Forelimb muscle (tissue), 1 donor: ENCODE results near the gene ACVR1B. TPM values are rescaled to one million over a fixed set of nuclear protein-coding genes. Genes with fewer than 3 reads are reported as not detected.

Source experiments
- DNase-seq: peaks from one replicate; pipeline ENCODE4 v3.0.0-alpha.2; 2013; ENCODE audit warnings: low read depth
- polyA plus RNA-seq: library from polyadenylated mRNA; unstranded; fragments of 120-200 nt; gene quantifications from one replicate; pipeline ENCODE4 v1.2.1, GENCODE V29; 2013; ENCODE audit not compliant: insufficient read length

Gene ACVR1B
- polyA plus RNA-seq, 1 donor = 12.3 TPM

DNA sequence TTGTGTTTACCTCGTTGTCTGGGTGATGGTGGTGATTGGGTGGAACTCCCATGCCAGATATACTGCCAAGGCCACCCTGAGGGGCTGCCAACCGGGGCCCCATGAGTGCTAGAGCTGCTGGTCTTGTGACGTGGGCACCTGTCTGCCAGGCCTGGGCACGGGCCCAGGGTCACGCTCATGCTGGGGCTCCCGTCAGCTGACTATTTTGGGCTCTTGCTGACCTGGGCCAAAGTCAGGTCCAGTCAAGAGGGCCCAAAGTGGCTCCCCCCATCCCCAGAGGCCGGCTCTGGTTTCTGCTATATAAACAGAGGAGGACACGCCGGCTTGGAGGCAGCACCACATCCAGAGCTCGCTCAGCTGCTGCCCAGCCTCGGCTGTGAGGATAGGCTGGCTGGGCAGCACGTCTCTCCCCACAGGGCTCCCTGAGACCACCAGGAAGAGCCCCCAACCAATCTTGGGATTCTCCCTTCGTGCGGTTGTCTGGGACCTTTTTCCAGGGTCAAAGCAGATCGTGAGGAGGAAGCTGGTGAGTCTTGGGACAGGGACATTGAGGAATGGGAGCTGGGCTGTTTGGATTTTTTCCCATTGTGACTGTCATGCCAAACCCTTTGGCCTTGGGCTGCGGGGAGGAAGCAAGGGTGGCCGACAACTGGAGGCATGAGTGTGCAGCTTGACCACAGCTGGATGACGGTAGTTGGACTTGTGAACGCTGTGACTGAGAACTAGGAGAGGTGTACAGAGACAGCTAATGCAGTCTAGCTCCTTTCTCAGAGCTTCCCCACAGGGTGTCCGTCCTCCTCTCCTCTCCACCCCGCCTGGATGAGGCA lies 92.1 kb downstream of the ACVR1B start:
- DNase-seq = no peak

DNA sequence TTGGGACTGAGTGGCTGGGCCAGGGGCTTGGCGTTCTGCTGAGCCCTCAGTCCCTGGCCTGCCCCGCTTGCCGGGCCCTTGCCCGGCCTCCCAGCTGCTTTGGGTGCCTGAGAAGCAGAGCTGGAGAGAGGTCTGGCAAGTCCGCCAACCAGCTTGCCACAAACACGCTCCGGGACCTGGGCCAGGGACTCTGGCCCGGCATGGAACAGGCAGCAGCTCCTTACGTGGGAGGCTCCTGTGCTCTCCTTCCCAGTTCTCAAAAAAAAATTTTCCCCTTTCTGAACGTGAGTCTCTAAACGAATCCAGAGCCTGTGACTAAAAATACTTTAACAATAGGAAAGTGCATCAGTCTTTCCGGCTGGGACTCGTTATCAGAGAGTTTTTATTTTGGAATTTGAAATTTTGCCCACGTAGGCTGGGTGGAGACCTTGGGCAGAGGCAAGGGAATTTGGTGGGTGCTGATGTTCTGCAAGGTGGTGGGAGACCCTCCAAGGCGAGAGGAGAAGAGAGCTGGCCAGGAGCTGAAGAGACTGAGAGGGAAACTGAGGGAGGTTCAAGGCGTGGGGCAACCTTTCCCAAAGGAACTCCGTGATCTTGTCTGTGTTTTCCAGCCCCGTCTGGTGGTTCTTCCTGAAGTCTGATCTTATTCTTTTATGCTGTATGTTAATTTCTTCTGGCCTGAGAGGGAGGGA lies 92.9 kb downstream of the ACVR1B start:
- DNase-seq = no peak

DNA sequence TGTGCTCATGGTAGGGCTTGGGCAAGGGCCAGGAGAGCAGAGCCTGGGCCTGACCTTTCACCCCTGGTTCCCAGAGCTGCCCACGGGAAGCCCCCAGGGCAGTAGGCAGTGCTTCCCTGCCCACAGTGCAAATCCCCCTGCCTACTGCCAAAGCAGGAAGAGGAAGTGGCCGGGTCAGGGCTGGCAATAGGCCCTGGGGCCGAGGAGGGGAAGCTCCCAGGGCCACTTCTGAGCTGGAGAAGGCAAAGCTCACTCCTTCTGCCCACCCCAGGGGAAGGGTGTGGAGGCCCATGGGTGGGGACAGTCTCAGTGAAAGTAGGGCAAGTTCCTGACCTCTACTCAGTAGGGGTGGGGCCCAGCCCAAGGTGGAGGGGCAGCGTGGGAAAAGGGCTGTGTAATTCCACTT lies 94.3 kb downstream of the ACVR1B start:
- no peak for DNase-seq

Other genes starting within 250 kb of the ACVR1B start
- gene FIGNL2, start 103.0 kb upstream of the ACVR1B start, polyA plus RNA-seq = 1.2 TPM
- 0.10 TPM for gene ANKRD33, start 63.6 kb upstream of the ACVR1B start, polyA plus RNA-seq
- 44.9 TPM for gene ACVRL1, start 44.2 kb upstream of the ACVR1B start, polyA plus RNA-seq
- gene TAMALIN, start 55.2 kb downstream of the ACVR1B start, polyA plus RNA-seq = 16.3 TPM
- gene NR4A1, start 99.7 kb downstream of the ACVR1B start, polyA plus RNA-seq = 50.4 TPM
- gene ATG101, start 118.3 kb downstream of the ACVR1B start, polyA plus RNA-seq = 24.8 TPM
- gene SMIM41, start 128.0 kb downstream of the ACVR1B start, polyA plus RNA-seq = 0.18 TPM
- 7.0 TPM for gene KRT80, start 240.3 kb downstream of the ACVR1B start, polyA plus RNA-seq